ENCODE measurements around the gene PPP4R2. TPM values are rescaled to one million over a fixed set of nuclear protein-coding genes. Genes with fewer than 3 reads are reported as not detected.

PPP4R2 gene, protein sequence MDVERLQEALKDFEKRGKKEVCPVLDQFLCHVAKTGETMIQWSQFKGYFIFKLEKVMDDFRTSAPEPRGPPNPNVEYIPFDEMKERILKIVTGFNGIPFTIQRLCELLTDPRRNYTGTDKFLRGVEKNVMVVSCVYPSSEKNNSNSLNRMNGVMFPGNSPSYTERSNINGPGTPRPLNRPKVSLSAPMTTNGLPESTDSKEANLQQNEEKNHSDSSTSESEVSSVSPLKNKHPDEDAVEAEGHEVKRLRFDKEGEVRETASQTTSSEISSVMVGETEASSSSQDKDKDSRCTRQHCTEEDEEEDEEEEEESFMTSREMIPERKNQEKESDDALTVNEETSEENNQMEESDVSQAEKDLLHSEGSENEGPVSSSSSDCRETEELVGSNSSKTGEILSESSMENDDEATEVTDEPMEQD
- total RNA-seq (2021; fragmentation: NEBNext Ultra II Directional; extraction: Animal tissue kit (Norgen Biotek cat#: 25700)) (89.9 and 91.9 TPM in 2 replicates), polyA plus RNA-seq (2011; rRNA removed) (4.5 and 11.5 TPM in 2 replicates), polyA minus RNA-seq (2011; rRNA and poly(A)+ RNA removed) (12.9 and 13.9 TPM in 2 replicates)
- 14.8 TPM for polyA plus RNA-seq (2011; cell fraction: cytosol; rRNA removed)
- 4.4 TPM for polyA plus RNA-seq (2011; cell fraction: nucleus; rRNA removed)
- polyA plus RNA-seq (2012, experiment 1 of 2): 37.3 to 80.4 TPM (median 43.7 TPM) in 4 replicates
- 2.4 TPM for polyA plus RNA-seq (2012, experiment 2 of 2)
- polyA plus RNA-seq (2013, experiment 1 of 2): 29.1 TPM
- polyA plus RNA-seq (2013, experiment 2 of 2): 26.7 TPM
- 22.4 TPM for polyA minus RNA-seq (2011; cell fraction: cytosol; rRNA and poly(A)+ RNA removed)
- polyA minus RNA-seq (2011; cell fraction: nucleus; rRNA and poly(A)+ RNA removed): 30.7 TPM
- long read RNA-seq, experiment 1, full-length matches to known transcripts: 7 of 70 reads
- long read RNA-seq, experiment 1, partial matches to known transcripts: 47 of 70 reads
- long read RNA-seq, experiment 1, other reads (novel, unspliced or antisense): 16 of 70 reads
- long read RNA-seq, experiment 2, full-length matches to known transcripts: 44 of 64 reads
- long read RNA-seq, experiment 2, partial matches to known transcripts: 13 of 64 reads
- long read RNA-seq, experiment 2, other reads (novel, unspliced or antisense): 7 of 64 reads

GRCh38 chr3:72996473-72997333, at the start of gene PPP4R2:
PPP4R2 (plus strand) TSS chr3:72996811; CDS start chr3:72997038, 227 bp downstream.
- peak within 1 kb of the TSS; percentile 98 for H2AK5ac ChIP-seq (ENCODE audit: low read depth, low read length)
- FAIRE-seq (no peak), DNase-seq (ENCODE audit: low read depth in 1 of 2, low spot score in 2 of 2) (peak; percentile 57 to 94)
- H4K8ac ChIP-seq (ENCODE audit: extremely low read depth, insufficient read depth, low read length): peak within 1 kb of the TSS; percentile 99
- POLR2A ChIA-PET (ENCODE audit: partially characterized antibody): interaction anchor here (0.6 to 3.8 kb wide), 31 partner anchors 9 to 109 kb away, joined by 3 to 16 read pairs (median 4); partner anchors contain the start of gene GXYLT2
- peak within 1 kb of the TSS; percentile 91 for H4K91ac ChIP-seq (replicated peaks; ENCODE audit: insufficient read length, low read length)
- H2BK20ac ChIP-seq (ENCODE audit: low read length): no peak within 1 kb of the TSS
- no peak within 1 kb of the TSS for H3K14ac ChIP-seq (ENCODE audit: insufficient read length)
- peak within 1 kb of the TSS; percentile 99 for H3K18ac ChIP-seq (ENCODE audit: extremely low read depth, low read length)
- peaks cover 35 to 46% of the 10 kb centered on the region in 2 experiments for H3K79me2 ChIP-seq (ENCODE audit: control insufficient read depth in 1 of 2, insufficient read depth in 2 of 2, low read length in 2 of 2)
- peak within 1 kb of the TSS; percentile 98 for H4K5ac ChIP-seq (ENCODE audit: insufficient read length, low read depth, low read length)
- H3K56ac ChIP-seq (replicated peaks; ENCODE audit: insufficient read length, low read depth, low read length): peak within 1 kb of the TSS; percentile 73
- H3K4me1 ChIP-seq (replicated peaks in 1 of 4; ENCODE audit: control insufficient read depth in 3 of 4, insufficient read depth in 4 of 4, low read length in 3 of 4): peaks cover 0 to 6% (median 2%) of the 10 kb centered on the region in 4 experiments; a peak in 5 of 7 replicates
- H3K23me2 ChIP-seq (ENCODE audit: low read depth, low read length): 0 out of 2 replicates have a peak, but pooled peaks cover 4% of the 10 kb centered on the region
- peak within 1 kb of the TSS; percentile 94 for H3K4ac ChIP-seq (replicated peaks; ENCODE audit: insufficient read length, low read depth, low read length)
- H3K27me3 ChIP-seq (replicated peaks in 1 of 4; ENCODE audit: control insufficient read depth in 3 of 4, extremely low read depth in 1 of 4, insufficient read depth in 3 of 4, low read length in 3 of 4): no peaks in the 10 kb centered on the region
- peaks cover 6 to 37% (median 12%) of the 10 kb centered on the region in 4 experiments; a peak in 5 of 8 replicates for H3K36me3 ChIP-seq (ENCODE audit: control insufficient read depth in 2 of 4, insufficient read depth in 4 of 4, low read length in 3 of 4)
- H3K23ac ChIP-seq (ENCODE audit: insufficient read length): no peak within 1 kb of the TSS
- peaks cover 18% of the 10 kb centered on the region in 2 experiments for H4K20me1 ChIP-seq (replicated peaks in 1 of 2; ENCODE audit: control insufficient read depth in 1 of 2, insufficient read depth in 2 of 2, low read length in 2 of 2)
- H3K79me1 ChIP-seq (ENCODE audit: low read depth, low read length): no peaks in the 10 kb centered on the region
- peak within 1 kb of the TSS; percentile 50 for H2BK120ac ChIP-seq (replicated peaks; ENCODE audit: low read depth, low read length)
- peak within 1 kb of the TSS; percentile 98; the same call in 1 of the 2 replicates for H2BK15ac ChIP-seq (ENCODE audit: low read length)
- H3K4me2 ChIP-seq (ENCODE audit: insufficient read depth in 1 of 2, low read depth in 2 of 2, low read length in 2 of 2): peak within 1 kb of the TSS; percentile 79 to 87
- WGBS, 2 experiments (ENCODE audit: extremely low coverage in 1 of 2, insufficient coverage in 1 of 2, insufficient read length in 1 of 2, insufficient replicate concordance in 2 of 2, low coverage in 1 of 2, low lambda C conversion rate in 2 of 2, missing lambda C conversion rate in 1 of 2): 3% methylated on average over 34 of the region's 75 CpGs; no CpG with 5 or more reads in 1 of the 2 experiments
- peak within 1 kb of the TSS; percentile 98 for H3K27ac ChIP-seq (ENCODE audit: low read depth, low read length)
- no peaks in the 10 kb centered on the region for H3K9me3 ChIP-seq (ENCODE audit: insufficient read depth in 2 of 2, low read depth in 1 of 2, low read length in 1 of 2)
- peak within 1 kb of the TSS; percentile 89 to 100 (median 95) for H3K4me3 ChIP-seq (ENCODE audit: extremely low read depth in 1 of 4, insufficient read depth in 2 of 4, low read depth in 3 of 4, low read length in 4 of 4)
- peak within 1 kb of the TSS; percentile 91 to 97 (median 96) for H3K9ac ChIP-seq (replicated peaks in 1 of 4; ENCODE audit: extremely low read depth in 1 of 4, low read depth in 3 of 4, low read length in 3 of 4)
- CTCF ChIA-PET (ENCODE audit: partially characterized antibody): interaction anchor here (0.6 to 3.5 kb wide), 9 partner anchors 9 to 50 kb away, joined by 3 to 13 read pairs (median 4); no protein-coding TSS in a partner anchor
- peak within 1 kb of the TSS; percentile 90 for H2AFZ ChIP-seq (ENCODE audit: low read length)
- H2BK5ac ChIP-seq (ENCODE audit: low read depth, low read length): peak within 1 kb of the TSS; percentile 96
- H2BK12ac ChIP-seq (ENCODE audit: low read depth, low read length): peak within 1 kb of the TSS; percentile 88
- TF ChIP-seq POLR2AphosphoS5 (IDR thresholded peaks at IDR 0.05; ENCODE audit: low read depth, low read length): peak; percentile 99
- no peak for TF ChIP-seq CHD1 (IDR thresholded peaks at IDR 0.05; ENCODE audit: low read depth, low read length)
- TF ChIP-seq SP4 (IDR thresholded peaks at IDR 0.05; ENCODE audit: low read length): no peak
- TF ChIP-seq ZNF274 (IDR thresholded peaks at IDR 0.05; ENCODE audit: borderline replicate concordance, extremely low read depth, low read length): no peak
- no peak for TF ChIP-seq SRF (IDR thresholded peaks at IDR 0.05; ENCODE audit: low read depth, low read length)
- TF ChIP-seq CREB1 (IDR thresholded peaks at IDR 0.05): peak; percentile 85
- TF ChIP-seq KDM4A (IDR thresholded peaks at IDR 0.05; ENCODE audit: low read depth, low read length, severe bottlenecking): peak; percentile 33

Data from H1 (cell line).